Measurements from ENCODE around the gene MVK.

DNA sequence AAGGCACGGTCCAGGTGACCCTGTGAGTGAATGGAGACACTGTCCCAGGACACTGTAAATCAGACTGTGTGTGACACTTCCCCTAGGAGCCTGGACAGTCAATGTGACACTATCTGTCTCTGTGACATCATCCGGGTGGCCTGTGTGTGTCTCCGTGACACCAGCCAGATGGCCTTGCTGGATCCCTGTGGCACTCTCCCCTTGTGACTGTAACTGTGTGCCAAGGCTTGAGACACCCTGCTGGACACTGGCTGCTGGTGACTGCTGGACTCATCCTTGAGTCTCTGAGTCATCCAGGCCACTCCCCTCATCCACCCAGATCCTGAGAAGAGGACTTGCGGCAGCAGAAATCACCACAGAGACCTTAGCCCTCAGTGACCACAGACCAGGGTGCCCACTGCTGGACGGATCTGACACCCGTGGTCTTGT is 51.6 kb downstream of the MVK start:
- no peak for TF ChIP-seq POLR2A (IDR thresholded peaks at IDR 0.05; ENCODE audit: low read depth, low read length)
- TF ChIP-seq, protein P1, sequence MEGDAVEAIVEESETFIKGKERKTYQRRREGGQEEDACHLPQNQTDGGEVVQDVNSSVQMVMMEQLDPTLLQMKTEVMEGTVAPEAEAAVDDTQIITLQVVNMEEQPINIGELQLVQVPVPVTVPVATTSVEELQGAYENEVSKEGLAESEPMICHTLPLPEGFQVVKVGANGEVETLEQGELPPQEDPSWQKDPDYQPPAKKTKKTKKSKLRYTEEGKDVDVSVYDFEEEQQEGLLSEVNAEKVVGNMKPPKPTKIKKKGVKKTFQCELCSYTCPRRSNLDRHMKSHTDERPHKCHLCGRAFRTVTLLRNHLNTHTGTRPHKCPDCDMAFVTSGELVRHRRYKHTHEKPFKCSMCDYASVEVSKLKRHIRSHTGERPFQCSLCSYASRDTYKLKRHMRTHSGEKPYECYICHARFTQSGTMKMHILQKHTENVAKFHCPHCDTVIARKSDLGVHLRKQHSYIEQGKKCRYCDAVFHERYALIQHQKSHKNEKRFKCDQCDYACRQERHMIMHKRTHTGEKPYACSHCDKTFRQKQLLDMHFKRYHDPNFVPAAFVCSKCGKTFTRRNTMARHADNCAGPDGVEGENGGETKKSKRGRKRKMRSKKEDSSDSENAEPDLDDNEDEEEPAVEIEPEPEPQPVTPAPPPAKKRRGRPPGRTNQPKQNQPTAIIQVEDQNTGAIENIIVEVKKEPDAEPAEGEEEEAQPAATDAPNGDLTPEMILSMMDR (conservative IDR thresholded peaks at IDR 0.05; ENCODE audit: low read depth, low read length) = no peak
- TF ChIP-seq MXI1 (IDR thresholded peaks at IDR 0.05; ENCODE audit: borderline replicate concordance, low read depth, low read length) = no peak
- no peak for TF ChIP-seq SMC3 (IDR thresholded peaks at IDR 0.05; ENCODE audit: low read depth, low read length)
- no peak for TF ChIP-seq RAD21 (IDR thresholded peaks at IDR 0.05; ENCODE audit: low read length)
- no peak for TF ChIP-seq RFX5 (IDR thresholded peaks at IDR 0.05; ENCODE audit: low read depth, low read length)
- TF ChIP-seq, protein P2, sequence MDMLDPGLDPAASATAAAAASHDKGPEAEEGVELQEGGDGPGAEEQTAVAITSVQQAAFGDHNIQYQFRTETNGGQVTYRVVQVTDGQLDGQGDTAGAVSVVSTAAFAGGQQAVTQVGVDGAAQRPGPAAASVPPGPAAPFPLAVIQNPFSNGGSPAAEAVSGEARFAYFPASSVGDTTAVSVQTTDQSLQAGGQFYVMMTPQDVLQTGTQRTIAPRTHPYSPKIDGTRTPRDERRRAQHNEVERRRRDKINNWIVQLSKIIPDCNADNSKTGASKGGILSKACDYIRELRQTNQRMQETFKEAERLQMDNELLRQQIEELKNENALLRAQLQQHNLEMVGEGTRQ (IDR thresholded peaks at IDR 0.05; ENCODE audit: low read depth, low read length) = no peak
- TF ChIP-seq MAFK (IDR thresholded peaks at IDR 0.05; ENCODE audit: low read depth, low read length) = no peak
- no peak for TF ChIP-seq CEBPB (IDR thresholded peaks at IDR 0.05; ENCODE audit: low read depth, low read length)
- TF ChIP-seq CHD1 (IDR thresholded peaks at IDR 0.05; ENCODE audit: low read depth, low read length) = no peak
- TF ChIP-seq RCOR1 (IDR thresholded peaks at IDR 0.05; ENCODE audit: insufficient replicate concordance, low read length) = no peak
- TF ChIP-seq, protein P3, sequence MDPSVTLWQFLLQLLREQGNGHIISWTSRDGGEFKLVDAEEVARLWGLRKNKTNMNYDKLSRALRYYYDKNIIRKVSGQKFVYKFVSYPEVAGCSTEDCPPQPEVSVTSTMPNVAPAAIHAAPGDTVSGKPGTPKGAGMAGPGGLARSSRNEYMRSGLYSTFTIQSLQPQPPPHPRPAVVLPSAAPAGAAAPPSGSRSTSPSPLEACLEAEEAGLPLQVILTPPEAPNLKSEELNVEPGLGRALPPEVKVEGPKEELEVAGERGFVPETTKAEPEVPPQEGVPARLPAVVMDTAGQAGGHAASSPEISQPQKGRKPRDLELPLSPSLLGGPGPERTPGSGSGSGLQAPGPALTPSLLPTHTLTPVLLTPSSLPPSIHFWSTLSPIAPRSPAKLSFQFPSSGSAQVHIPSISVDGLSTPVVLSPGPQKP (IDR thresholded peaks at IDR 0.05; ENCODE audit: borderline replicate concordance, low read depth, low read length) = no peak
- TF ChIP-seq FOS (IDR thresholded peaks at IDR 0.05; ENCODE audit: low read depth, low read length) = no peak
